Liver (tissue), 9 donors: ENCODE measurements around the gene TIMM17A. TPM values are rescaled to one million over a fixed set of nuclear protein-coding genes. Genes with fewer than 3 reads are reported as not detected.

Experiments
- DNase-seq: peaks from one replicate; pipeline ENCODE4 v3.0.0-alpha.2; 2017; ENCODE audit warnings: low spot score
- H3K27ac ChIP-seq, 2 donors: one replicate each; pipeline ENCODE4 v1.7.0; 2013; ENCODE audit warnings: inconsistent platforms in 2 of 2, low read length in 2 of 2, control low read depth in 1 of 2, low read depth in 1 of 2, mild to moderate bottlenecking in 1 of 2
- H3K27me3 ChIP-seq, 4 donors: one replicate each; pipeline versions ENCODE4 v1.6.1 to v1.7.0; 2013; ENCODE audit warnings: low read length in 3 of 4, inconsistent platforms in 1 of 4, mild to moderate bottlenecking in 1 of 4, moderate library complexity in 1 of 4; ENCODE audit not compliant: control insufficient read depth in 4 of 4, insufficient read depth in 4 of 4
- H3K36me3 ChIP-seq, 4 donors: one replicate each; pipeline versions ENCODE4 v1.6.1 to v1.7.0; 2013; ENCODE audit warnings: low read length in 3 of 4, mild to moderate bottlenecking in 3 of 4, low read depth in 1 of 4, moderate library complexity in 1 of 4; ENCODE audit not compliant: control insufficient read depth in 4 of 4, insufficient read depth in 3 of 4
- H3K4me1 ChIP-seq, 4 donors: one replicate each; pipeline versions ENCODE4 v1.6.1 to v1.7.0; 2013; ENCODE audit warnings: low read length in 3 of 4, mild to moderate bottlenecking in 3 of 4, moderate library complexity in 1 of 4; ENCODE audit not compliant: control insufficient read depth in 4 of 4, insufficient read depth in 4 of 4
- H3K4me3 ChIP-seq, 3 donors: one replicate each; pipeline versions ENCODE4 v1.6.1 to v1.7.0; 2013; ENCODE audit warnings: low read length in 3 of 3, control low read depth in 1 of 3, low read depth in 1 of 3, mild to moderate bottlenecking in 1 of 3
- H3K9ac ChIP-seq, 2 donors: one replicate each; pipeline ENCODE4 v1.7.0; 2013; ENCODE audit warnings: low read length in 2 of 2, mild to moderate bottlenecking in 2 of 2, moderate library complexity in 2 of 2, control low read depth in 1 of 2, low read depth in 1 of 2
- H3K9me3 ChIP-seq, 4 donors: one replicate each; pipeline versions ENCODE4 v1.6.1 to v1.7.0; 2013; ENCODE audit warnings: low read length in 3 of 4; ENCODE audit not compliant: control insufficient read depth in 4 of 4
- ATF3 ChIP-seq: IDR thresholded peaks from 2 replicates; pipeline ENCODE4 v1.6.1; 2016; ENCODE audit warnings: antibody characterized with exemption
- CTCF ChIP-seq: fragments of 150-350 bp; IDR thresholded peaks from 2 replicates; pipeline ENCODE4 v1.5.1; 2017; ENCODE audit warnings: improper control_type of control experiment, low read depth, low read length; ENCODE audit not compliant: missing input control
- EGR1 ChIP-seq, 2 donors: IDR thresholded peaks; 2 replicates each; pipeline ENCODE4 v1.6.1; 2016 to 2018; ENCODE audit warnings: antibody characterized with exemption in 2 of 2, low read depth in 2 of 2
- FOXA1 ChIP-seq: IDR thresholded peaks from 2 replicates; pipeline ENCODE4 v1.6.1; 2016; ENCODE audit warnings: antibody characterized with exemption
- FOXA2 ChIP-seq: IDR thresholded peaks from 2 replicates; pipeline ENCODE4 v1.6.1; 2016; ENCODE audit warnings: antibody characterized with exemption
- GABPA ChIP-seq, 2 donors: IDR thresholded peaks in 1 of 2; conservative IDR thresholded peaks in 1 of 2; 2 replicates each; pipeline ENCODE4 v1.6.1; 2016; ENCODE audit warnings: antibody characterized with exemption in 2 of 2, mild to moderate bottlenecking in 1 of 2, moderate library complexity in 1 of 2
- HNF4A ChIP-seq, 2 donors: conservative IDR thresholded peaks; 2 replicates each; pipeline ENCODE4 v1.6.1; 2016; ENCODE audit warnings: antibody characterized with exemption in 2 of 2, mild to moderate bottlenecking in 2 of 2
- HNF4G ChIP-seq: IDR thresholded peaks from 2 replicates; pipeline ENCODE4 v1.6.1; 2016; ENCODE audit warnings: antibody characterized with exemption
- JUND ChIP-seq, 2 donors: IDR thresholded peaks; 2 replicates each; pipeline ENCODE4 v1.6.1; 2016; ENCODE audit warnings: antibody characterized with exemption in 2 of 2
- MAX ChIP-seq: IDR thresholded peaks from 2 replicates; pipeline ENCODE4 v1.6.1; 2016; ENCODE audit warnings: antibody characterized with exemption
- NR2F2 ChIP-seq: IDR thresholded peaks from 2 replicates; pipeline ENCODE4 v1.6.1; 2016; ENCODE audit warnings: antibody characterized with exemption
- RAD21 ChIP-seq, 2 donors: IDR thresholded peaks; 2 replicates each; pipeline ENCODE4 v1.6.1; 2016; ENCODE audit warnings: antibody characterized with exemption in 2 of 2, mild to moderate bottlenecking in 2 of 2
- RXRA ChIP-seq, 2 donors: IDR thresholded peaks; 2 replicates each; pipeline ENCODE4 v1.6.1; 2017 to 2018; ENCODE audit warnings: antibody characterized with exemption in 2 of 2, mild to moderate bottlenecking in 1 of 2
- SP1 ChIP-seq: IDR thresholded peaks from 2 replicates; pipeline ENCODE4 v1.6.1; 2018; ENCODE audit warnings: antibody characterized with exemption, mild to moderate bottlenecking
- TAF1 ChIP-seq: conservative IDR thresholded peaks from 2 replicates; pipeline ENCODE4 v1.6.1; 2016; ENCODE audit warnings: antibody characterized with exemption, mild to moderate bottlenecking
- WGBS: extraction: QIAGEN DNeasy Blood & Tissue Kit; methylation state at CpG from one replicate; pipeline ENCODE4 v1.1.7; 2013; 5-methylcytosine and 5-hydroxymethylcytosine counted together
- polyA plus RNA-seq, 2 donors: library from polyadenylated mRNA; stranded (reverse) in 1 of 2; unstranded in 1 of 2; fragments of 200-250 nt in 1 of 2; fragments of >200 nt in 1 of 2; fragmentation: Nextera tagmentation in 1 of 2; extraction: Ambion mirVana in 1 of 2; gene quantifications; one replicate each; pipeline versions ENCODE4 v1.2.1 to v1.2.3, GENCODE V29; 2013 to 2015
- total RNA-seq, 2 donors: library from RNA; depleted of rRNA; stranded (reverse); fragments of >200 nt; gene quantifications; one replicate each; pipeline ENCODE4 v1.2.3, GENCODE V29; 2014
- donor health status: healthy.
- donor health status: healthy.
- donor health status: healthy.
- donor health status: healthy.
- donor health status: healthy.

TIMM17A gene
- total and polyA plus RNA-seq, 4 donors, result 21.1 to 72.1 (median 51.0) TPM

GRCh38 chr1:202005958-202006357 lies 50.7 kb downstream of the TIMM17A start (continued):
- TF ChIP-seq ATF3 (no peak), GABPA (IDR thresholded peaks at IDR 0.05 in 1 of 2, conservative IDR thresholded peaks at IDR 0.05 in 1 of 2) (no peak)

GRCh38 chr1:202007304-202007703 lies 52.0 kb downstream of the TIMM17A start:
- WGBS, result 50% methylated on average over 8 of the region's 8 CpGs
- DNase-seq, result no peak
- TF ChIP-seq RAD21 (IDR thresholded peaks at IDR 0.05), result peak in 1 of 2 donors; percentile 17
- TF ChIP-seq RXRA (IDR thresholded peaks at IDR 0.05), result peak; percentile 48 to 56
- TF ChIP-seq GABPA (IDR thresholded peaks at IDR 0.05 in 1 of 2, conservative IDR thresholded peaks at IDR 0.05 in 1 of 2), result no peak
- TF ChIP-seq SP1, result peak; percentile 35
- TF ChIP-seq HNF4A (conservative IDR thresholded peaks at IDR 0.05), result peak in 1 of 2 donors; percentile 17
- no peak for TF ChIP-seq HNF4G
- Histone ChIP-seq H3K27ac (no peak overlapping the region), H3K4me1 (peaks cover under 1 to 23% (median 11%) of the 10 kb centered on the region in 4 donors), H3K36me3 (peaks cover 12 to 34% (median 23%) of the 10 kb centered on the region in 4 donors), H3K27me3 (no peaks in the 10 kb centered on the region), H3K9ac (no peak overlapping the region), H3K4me3 (no peak overlapping the region), H3K9me3 (no peaks in the 10 kb centered on the region)

GRCh38 chr1:202007805-202008489 lies 52.6 kb downstream of the TIMM17A start:
- Histone ChIP-seq H3K9me3 (no peaks in the 10 kb centered on the region), H3K27me3 (no peaks in the 10 kb centered on the region), H3K27ac (no peak overlapping the region), H3K4me3 (no peak overlapping the region), H3K4me1 (peaks cover 6 to 29% (median 17%) of the 10 kb centered on the region in 4 donors), H3K36me3 (peaks cover 12 to 28% (median 22%) of the 10 kb centered on the region in 4 donors), H3K9ac (no peak overlapping the region)
- DNase-seq, result no peak
- no peak for TF ChIP-seq HNF4A (conservative IDR thresholded peaks at IDR 0.05)
- TF ChIP-seq MAX, result no peak
- TF ChIP-seq HNF4G, result no peak
- no peak for TF ChIP-seq TAF1
- no peak for TF ChIP-seq FOXA2
- no peak for TF ChIP-seq FOXA1
- peak; percentile 30 for TF ChIP-seq SP1
- WGBS, result 67% methylated on average over 11 of the region's 11 CpGs

GRCh38 chr1:202009326-202010179 lies 54.2 kb downstream of the TIMM17A start:
- no peaks in the 10 kb centered on the region for H3K9me3 ChIP-seq
- DNase-seq, result peak; percentile 84
- peaks cover 14 to 24% (median 20%) of the 10 kb centered on the region in 4 donors for H3K36me3 ChIP-seq
- H3K9ac ChIP-seq, result peak overlapping the region in 1 of 2 donors; percentile 5
- 11% methylated on average over 11 of the region's 11 CpGs for WGBS
- no peaks in the 10 kb centered on the region for H3K27me3 ChIP-seq
- peak overlapping the region; percentile 81 to 89 for H3K27ac ChIP-seq
- peaks cover 6 to 42% (median 27%) of the 10 kb centered on the region in 4 donors for H3K4me1 ChIP-seq
- peak overlapping the region in 1 of 3 donors; percentile 48 for H3K4me3 ChIP-seq
- TF ChIP-seq NR2F2 (no peak), EGR1 (IDR thresholded peaks at IDR 0.05; ENCODE audit: low read depth in 2 of 2) (peak in 1 of 2 donors; percentile 2), CTCF (peak; percentile 95), HNF4A (conservative IDR thresholded peaks at IDR 0.05) (no peak), TAF1 (no peak), HNF4G (peak; percentile 13), MAX (no peak), RAD21 (IDR thresholded peaks at IDR 0.05) (peak; percentile 95 to 96), SP1 (no peak), JUND (IDR thresholded peaks at IDR 0.05) (peak in 1 of 2 donors; percentile 18)
